GM23338 (cell line): Measurements from ENCODE around the gene BCAS3. TPM values are rescaled to one million over a fixed set of nuclear protein-coding genes. Genes with fewer than 3 reads are reported as not detected.

Experiments used
- ATAC-seq: fragments of 200-7000 bp; cut with Tn5 transposase; 3 replicates; pipeline ENCODE4 v1.9.1; 2020
- DNase-seq: peaks from one replicate; pipeline ENCODE4 v3.0.0-alpha.2; 2015; ENCODE audit warnings: low spot score
- H2AFZ ChIP-seq: fragments of 200-600 bp; sonication (generic); 2 replicates; pipeline ENCODE4 v1.8.0; 2016; ENCODE audit warnings: antibody characterized with exemption, mild to moderate bottlenecking, moderate library complexity
- H3F3A ChIP-seq: fragments of 200-600 bp; sonication (generic); replicated peaks from 2 replicates; pipeline ENCODE4 v1.8.0; 2017; ENCODE audit warnings: antibody characterized with exemption, mixed run types, low read depth
- H3K27ac ChIP-seq: fragments of 200-600 bp; sonication (generic); 2 replicates; pipeline ENCODE4 v1.6.1; 2016; ENCODE audit warnings: low read depth
- H3K27me3 ChIP-seq: fragments of 200-600 bp; sonication (generic); 2 replicates; pipeline ENCODE4 v1.8.0; 2016; ENCODE audit warnings: mild to moderate bottlenecking, mixed run types, moderate library complexity; ENCODE audit not compliant: insufficient read depth
- H3K36me3 ChIP-seq: fragments of 200-600 bp; sonication (generic); 2 replicates; pipeline ENCODE4 v1.8.0; 2016; ENCODE audit warnings: mild to moderate bottlenecking; ENCODE audit not compliant: insufficient read depth
- H3K4me1 ChIP-seq: fragments of 200-600 bp; sonication (generic); 2 replicates; pipeline ENCODE4 v1.8.0; 2016; ENCODE audit warnings: mild to moderate bottlenecking, moderate library complexity; ENCODE audit not compliant: insufficient read depth
- H3K4me2 ChIP-seq: fragments of 200-600 bp; sonication (generic); 2 replicates; pipeline ENCODE4 v1.7.1; 2017; ENCODE audit warnings: mixed run types
- H3K4me3 ChIP-seq: fragments of 200-600 bp; sonication (generic); 2 replicates; pipeline ENCODE4 v1.6.1; 2016; ENCODE audit warnings: mixed run types
- H3K79me2 ChIP-seq: fragments of 200-600 bp; sonication (generic); replicated peaks from 2 replicates; pipeline ENCODE4 v1.8.0; 2017; ENCODE audit warnings: mild to moderate bottlenecking; ENCODE audit not compliant: insufficient read depth
- H3K9me2 ChIP-seq: fragments of 200-600 bp; sonication (generic); 2 replicates; pipeline ENCODE4 v1.8.0; 2017; ENCODE audit not compliant: insufficient read depth
- H4K20me1 ChIP-seq: fragments of 200-600 bp; sonication (generic); replicated peaks from 2 replicates; pipeline ENCODE4 v1.8.0; 2017; ENCODE audit warnings: mild to moderate bottlenecking; ENCODE audit not compliant: insufficient read depth
- H3K27ac Mint-ChIP-seq: 2 replicates; pipeline ENCODE4 v1.8.0; 2020; ENCODE audit warnings: inconsistent platforms, mild to moderate bottlenecking, moderate library complexity, mixed read lengths
- H3K27me3 Mint-ChIP-seq: 3 replicates; pipeline ENCODE4 v1.8.0; 2022; ENCODE audit warnings: low read depth, mild to moderate bottlenecking, moderate library complexity, mixed read lengths, inconsistent platforms; ENCODE audit not compliant: insufficient read depth, poor library complexity
- H3K36me3 Mint-ChIP-seq: 3 replicates; pipeline ENCODE4 v1.8.0; 2021; ENCODE audit warnings: low read depth, mild to moderate bottlenecking, inconsistent platforms, moderate library complexity, mixed read lengths
- H3K4me1 Mint-ChIP-seq: 3 replicates; pipeline ENCODE4 v1.8.0; 2020; ENCODE audit warnings: mild to moderate bottlenecking, inconsistent platforms, mixed read lengths
- H3K4me3 Mint-ChIP-seq: 3 replicates; pipeline ENCODE4 v1.8.0; 2021; ENCODE audit warnings: moderate library complexity, mild to moderate bottlenecking, inconsistent platforms, mixed read lengths
- H3K9me3 Mint-ChIP-seq: 3 replicates; pipeline ENCODE4 v1.8.0; 2020; ENCODE audit warnings: moderate library complexity, mild to moderate bottlenecking, inconsistent platforms, mixed read lengths
- CREB1 ChIP-seq: fragments of 250-450 bp; sonication (Bioruptor Pico); IDR thresholded peaks from 2 replicates; pipeline ENCODE4 v1.5.0; 2020; ENCODE audit warnings: low read depth, mild to moderate bottlenecking, moderate library complexity
- CTCF ChIP-seq, 2 experiments: fragments of 200-600 bp in 1 of 2; sonication (generic) in 1 of 2; conservative IDR thresholded peaks; 2 replicates each; pipeline versions ENCODE4 v1.5.1 to v1.6.1; 2016 to 2017; ENCODE audit warnings: antibody characterized with exemption in 2 of 2, low read depth in 2 of 2, mild to moderate bottlenecking in 2 of 2, moderate library complexity in 1 of 2
- ETS1 ChIP-seq: IDR thresholded peaks from 2 replicates; pipeline ENCODE4 v1.6.1; 2016; ENCODE audit warnings: antibody characterized with exemption
- EZH2 ChIP-seq: fragments of 200-600 bp; sonication (generic); IDR thresholded peaks from one replicate; pipeline ENCODE4 v1.8.0; 2017; ENCODE audit warnings: antibody characterized with exemption, mild to moderate bottlenecking, low read depth; ENCODE audit not compliant: unreplicated experiment
- EZH2phosphoT487 ChIP-seq: fragments of 200-600 bp; sonication (generic); IDR thresholded peaks from one replicate; pipeline ENCODE4 v1.8.1; 2018; ENCODE audit warnings: antibody characterized with exemption; ENCODE audit not compliant: unreplicated experiment
- JUNB ChIP-seq: IDR thresholded peaks from one replicate; pipeline ENCODE4 v1.6.1; 2016; ENCODE audit warnings: antibody characterized with exemption; ENCODE audit not compliant: unreplicated experiment
- NANOG ChIP-seq: IDR thresholded peaks from 2 replicates; pipeline ENCODE4 v1.6.1; 2016; ENCODE audit warnings: antibody characterized with exemption, borderline replicate concordance
- POLR2AphosphoS5 ChIP-seq: IDR thresholded peaks from 2 replicates; pipeline ENCODE4 v1.6.1; 2016; ENCODE audit warnings: antibody characterized with exemption, low read depth
- REST ChIP-seq: IDR thresholded peaks from one replicate; pipeline ENCODE4 v1.6.1; 2018; ENCODE audit warnings: antibody characterized with exemption; ENCODE audit not compliant: unreplicated experiment
- STAT1 ChIP-seq: IDR thresholded peaks from one replicate; pipeline ENCODE4 v1.6.1; 2016; ENCODE audit warnings: antibody characterized with exemption; ENCODE audit not compliant: unreplicated experiment
- ZNF114 ChIP-seq: fragments of 250-450 bp; sonication (Bioruptor Pico); IDR thresholded peaks from 2 replicates; pipeline ENCODE4 v1.5.0; 2020; ENCODE audit warnings: mild to moderate bottlenecking, moderate library complexity
- ZNF331 ChIP-seq: fragments of 250-450 bp; sonication (Bioruptor Pico); IDR thresholded peaks from 2 replicates; pipeline ENCODE4 v1.5.0; 2020; ENCODE audit warnings: low read depth, mild to moderate bottlenecking, moderate library complexity
- ZNF462 ChIP-seq: fragments of 250-450 bp; sonication (Bioruptor Pico); IDR thresholded peaks from 2 replicates; pipeline ENCODE4 v1.5.0; 2020; ENCODE audit warnings: mild to moderate bottlenecking, moderate library complexity
- polyA plus RNA-seq: library from polyadenylated mRNA; unstranded; fragments of >200 nt; fragmentation: Nextera tagmentation; extraction: Ambion mirVana; gene quantifications from 2 replicates; pipeline ENCODE4 v1.2.1, GENCODE V29; 2016
- total RNA-seq: library from RNA; depleted of rRNA; stranded (reverse); fragments of >200 nt; shearing (Covaris generic); gene quantifications from 2 replicates; pipeline ENCODE4 v1.2.3, GENCODE V29; 2014

The BCAS3 gene
- total and polyA plus RNA-seq, 2 experiments from 2014 or later = 8.2 to 28.0 TPM

GRCh38 chr17:61073131-61073530 lies 395.5 kb downstream of the BCAS3 start:
- H3K9me2 ChIP-seq = no peaks in the 10 kb centered on the region
- no peak overlapping the region for H3K27ac Mint-ChIP-seq
- no peaks in the 10 kb centered on the region for H4K20me1 ChIP-seq
- H3K4me1 ChIP-seq = 0 out of 2 replicates have a peak, but pooled peaks cover 4% of the 10 kb centered on the region
- H3K27me3 ChIP-seq = no peaks in the 10 kb centered on the region
- H3K4me1 Mint-ChIP-seq = peaks cover 6% of the 10 kb centered on the region
- no peaks in the 10 kb centered on the region for H3K36me3 ChIP-seq
- no peaks in the 10 kb centered on the region for H3K79me2 ChIP-seq
- no peaks in the 10 kb centered on the region for H3K36me3 Mint-ChIP-seq
- H3K4me3 ChIP-seq = no peak overlapping the region
- H3K27me3 Mint-ChIP-seq = no peaks in the 10 kb centered on the region
- H2AFZ ChIP-seq = no peak overlapping the region
- no peak overlapping the region for H3K4me2 ChIP-seq
- no peak for ATAC-seq
- no peak overlapping the region for H3K27ac ChIP-seq
- no peak for DNase-seq
- no peaks in the 10 kb centered on the region for H3K9me3 Mint-ChIP-seq
- TF ChIP-seq CTCF (conservative IDR thresholded peaks at IDR 0.05; ENCODE audit: low read depth in 2 of 2) = no peak
- TF ChIP-seq EZH2 = no peak
- TF ChIP-seq EZH2phosphoT487 = no peak
- no peak for TF ChIP-seq JUNB
- TF ChIP-seq ZNF114 = no peak
- no peak for TF ChIP-seq STAT1
- TF ChIP-seq REST = no peak
- no peak for TF ChIP-seq NANOG
- TF ChIP-seq ETS1 = no peak
- TF ChIP-seq POLR2AphosphoS5 = no peak
- no peak for TF ChIP-seq ZNF331 (CRISPR knock-in tag)
- TF ChIP-seq ZNF462 (CRISPR knock-in tag) = no peak
- TF ChIP-seq CREB1 (CRISPR knock-in tag) = no peak
- no peak overlapping the region for H3K4me3 Mint-ChIP-seq
- no peaks in the 10 kb centered on the region for H3F3A ChIP-seq
